HG03280 (cell line): Measurements from ENCODE around the gene RIN3.

Source experiments
- ATAC-seq: cut with Tn5 transposase; IDR thresholded peaks from one replicate; pipeline ENCODE4 v1.9.1; 2021; ENCODE audit warnings: mild to moderate bottlenecking, moderate library complexity; ENCODE audit not compliant: unreplicated experiment

The RIN3 gene

DNA sequence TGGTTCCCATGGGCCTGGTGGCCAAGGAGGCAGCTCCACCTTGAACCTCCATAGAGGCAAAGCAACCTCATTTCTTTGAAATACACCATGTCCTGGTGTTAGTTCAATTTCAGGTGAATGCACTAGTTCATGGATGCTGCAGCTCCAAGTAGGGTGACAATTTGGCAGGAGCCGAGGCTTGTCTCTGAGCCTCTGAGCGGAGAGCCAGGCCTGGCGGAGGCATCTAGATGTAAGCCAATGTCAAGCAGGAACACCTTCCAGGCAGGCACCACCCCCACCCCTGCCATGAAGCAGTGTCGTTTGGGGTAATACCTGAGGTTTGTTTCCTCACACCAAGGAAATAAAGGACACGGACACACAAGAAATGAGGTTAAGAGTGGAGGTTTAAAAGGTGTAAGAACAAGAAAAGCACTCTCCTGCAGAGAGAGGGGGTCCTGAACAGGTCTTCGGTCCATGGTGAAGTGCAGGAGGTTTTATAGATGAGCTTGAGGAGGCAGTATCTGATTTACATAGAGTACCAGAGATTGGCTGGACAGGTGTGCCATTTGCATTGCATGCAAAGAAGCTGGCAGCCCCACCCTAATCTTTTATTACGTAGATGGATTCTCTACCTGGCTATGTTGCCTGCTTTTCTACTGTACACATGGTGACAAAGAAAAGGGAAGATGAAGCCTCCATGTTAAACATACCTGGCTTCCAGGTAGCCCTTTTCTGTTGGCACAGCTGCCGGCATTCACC lies 60.3 kb downstream of the RIN3 start:
- ATAC-seq, result no peak

GRCh38 chr14:92575061-92575747 lies 61.6 kb downstream of the RIN3 start:
- no peak for ATAC-seq

GRCh38 chr14:92575748-92576303 lies 62.2 kb downstream of the RIN3 start:
- ATAC-seq, result no peak

- peak; percentile 86 for ATAC-seq
Measured at GRCh38 chr14:92577321-92577742, 63.8 kb downstream of the RIN3 start.

DNA sequence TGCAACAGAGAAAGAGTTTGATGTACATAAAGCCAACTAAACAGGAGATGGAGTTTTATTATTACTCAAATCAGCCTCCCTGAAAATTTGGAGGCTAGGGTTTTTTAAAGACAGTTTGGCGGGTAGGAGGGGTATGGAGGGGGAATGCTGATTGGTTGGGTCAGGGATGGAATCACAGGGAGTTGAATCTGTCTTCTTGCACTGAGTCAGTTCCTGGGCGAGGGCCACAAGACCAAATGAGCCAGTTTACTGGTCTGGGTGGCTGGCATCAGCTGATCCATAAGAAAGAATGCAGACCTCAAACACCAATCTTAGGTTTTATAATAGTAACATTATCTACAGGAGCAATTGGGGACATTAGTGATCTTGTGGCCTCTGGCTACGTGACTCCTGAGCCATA lies 64.9 kb downstream of the RIN3 start:
- ATAC-seq, result no peak

DNA sequence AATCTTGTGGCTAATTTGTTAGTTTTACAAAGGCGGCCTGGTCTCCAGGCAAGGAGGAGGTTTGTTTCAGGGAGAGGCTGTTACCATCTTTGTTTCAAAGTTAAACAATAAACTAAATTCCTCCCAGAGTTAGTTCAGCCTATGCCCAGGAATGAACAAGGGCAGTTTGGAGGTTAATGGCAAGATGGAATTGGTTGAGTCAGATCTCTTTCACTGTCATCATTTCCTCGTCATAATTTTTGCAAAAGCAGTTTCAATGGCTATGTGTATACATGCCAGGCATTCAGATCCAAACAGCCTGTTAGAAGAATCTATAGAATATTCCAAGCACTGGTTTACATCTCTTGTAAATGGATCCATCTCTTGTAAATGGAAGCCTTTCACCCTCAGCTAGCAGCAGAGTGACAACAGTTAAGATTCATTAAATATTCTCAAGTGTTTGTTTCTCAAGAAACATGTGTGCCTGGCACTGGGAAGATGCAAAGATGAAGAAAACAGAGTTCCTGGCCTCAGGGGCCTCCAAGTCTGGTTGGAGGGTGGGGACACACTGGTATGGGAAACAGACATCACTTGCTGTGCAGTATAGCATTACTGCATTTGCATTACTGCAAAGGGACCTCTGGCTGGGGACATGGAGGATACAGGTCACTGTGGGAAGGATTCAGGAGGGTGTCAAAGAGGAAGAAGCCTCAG lies 65.8 kb downstream of the RIN3 start:
- no peak for ATAC-seq

GRCh38 chr14:92581206-92581605 lies 67.6 kb downstream of the RIN3 start:
- ATAC-seq, result no peak

GRCh38 chr14:92581966-92582566 lies 68.5 kb downstream of the RIN3 start:
- no peak for ATAC-seq

DNA sequence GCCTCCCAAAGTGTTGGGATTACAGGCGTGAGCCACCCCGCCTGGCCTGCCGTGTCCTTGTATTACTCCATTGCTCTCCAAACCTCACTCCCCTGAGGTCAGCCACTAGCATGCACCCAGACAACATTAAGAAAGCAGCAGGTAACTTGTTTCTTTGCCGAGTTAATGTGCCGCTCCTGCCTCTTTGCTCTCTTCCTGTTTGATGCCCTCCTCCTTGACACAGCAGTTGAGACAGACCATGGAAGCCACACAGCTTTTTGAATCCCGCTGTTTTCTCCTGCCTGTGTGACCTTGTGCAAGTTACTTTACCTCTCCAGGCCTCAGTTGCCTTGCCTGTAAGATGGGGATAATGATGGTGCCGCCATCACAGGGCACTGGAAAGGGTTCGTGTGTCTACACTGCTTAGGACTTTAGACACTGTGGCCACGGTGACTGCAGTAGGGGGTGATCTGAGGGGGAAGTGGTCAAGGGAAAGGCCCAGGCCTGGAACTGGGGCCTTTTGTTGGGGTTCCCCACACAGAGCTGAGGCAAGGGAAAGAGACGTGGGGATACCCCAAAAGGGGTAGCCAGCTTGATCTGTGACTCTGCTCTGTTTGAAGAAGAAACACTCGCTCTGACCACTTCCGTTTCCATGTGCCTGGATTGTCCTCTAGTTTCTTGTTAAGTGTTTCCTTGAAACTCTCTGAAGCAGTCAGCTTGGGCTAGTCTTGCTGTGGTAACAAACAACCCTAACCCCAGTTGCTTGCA lies 69.3 kb downstream of the RIN3 start:
- peak; percentile 49 for ATAC-seq

- no peak for ATAC-seq
Measured at GRCh38 chr14:92584220-92584619, 70.6 kb downstream of the RIN3 start.

- no peak for ATAC-seq
Measured at GRCh38 chr14:92584816-92585215, 71.2 kb downstream of the RIN3 start.

- ATAC-seq, result no peak
Measured at GRCh38 chr14:92585981-92586937, 72.7 kb downstream of the RIN3 start.

DNA sequence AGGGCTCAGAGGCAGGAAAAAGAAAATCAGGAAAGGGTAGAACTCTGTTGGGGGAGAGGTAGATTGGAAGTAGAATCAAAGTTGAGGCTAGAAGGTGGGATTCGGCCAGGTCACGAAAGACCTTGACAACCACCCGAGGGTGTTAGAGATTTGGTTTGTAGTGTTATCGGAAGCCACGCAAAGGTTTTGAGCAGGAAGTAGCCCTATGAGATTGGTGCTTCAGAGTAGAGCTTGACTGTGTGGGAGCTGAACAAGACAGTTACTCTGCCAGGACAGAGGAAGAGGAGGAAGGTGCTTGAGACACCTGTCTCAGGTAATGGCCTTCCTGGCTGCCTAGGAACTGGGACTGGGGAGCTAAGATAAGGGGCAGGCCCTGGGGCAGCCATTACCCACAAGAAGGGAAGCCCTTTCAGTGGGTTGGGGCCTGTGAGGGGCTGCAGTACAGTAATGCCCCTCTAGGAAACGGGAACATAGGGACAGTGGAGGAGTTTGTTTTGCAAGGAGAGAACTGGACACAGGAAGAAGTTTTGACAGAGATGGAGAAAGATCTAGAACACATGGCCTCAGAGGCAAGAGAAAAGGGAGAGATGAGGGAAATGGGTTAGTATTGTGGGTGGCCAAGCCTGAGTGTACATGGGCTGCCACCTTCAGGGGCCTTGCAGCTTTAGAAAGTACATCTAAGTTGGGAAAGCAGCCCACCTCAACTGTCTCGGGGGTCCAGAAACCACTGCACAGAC lies 73.5 kb downstream of the RIN3 start:
- ATAC-seq, result no peak

GRCh38 chr14:92587700-92588085 lies 74.1 kb downstream of the RIN3 start:
- no peak for ATAC-seq

- no peak for ATAC-seq
Measured at GRCh38 chr14:92589213-92589852, 75.8 kb downstream of the RIN3 start.

DNA sequence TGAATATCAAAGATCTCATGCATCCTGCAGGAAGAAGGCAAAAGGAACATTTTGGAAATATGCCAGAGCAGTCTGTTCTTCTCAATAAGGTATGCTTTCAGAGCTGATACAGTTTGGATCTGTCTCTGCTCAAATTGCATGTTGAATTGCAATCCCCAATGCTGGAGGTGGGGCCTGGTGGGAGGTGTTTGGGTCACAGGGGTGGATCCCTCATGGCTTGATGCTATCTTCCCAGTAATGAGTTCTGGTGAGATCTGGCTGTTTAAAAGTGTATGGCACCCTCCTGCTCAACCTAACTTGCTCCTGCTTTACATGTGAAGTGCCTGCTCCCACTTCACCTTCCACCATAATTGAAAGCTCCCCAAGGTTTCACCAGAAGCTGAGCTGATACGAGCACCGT lies 76.6 kb downstream of the RIN3 start:
- no peak for ATAC-seq

GRCh38 chr14:92590941-92591340 lies 77.4 kb downstream of the RIN3 start:
- no peak for ATAC-seq

GRCh38 chr14:92591346-92591745 lies 77.8 kb downstream of the RIN3 start:
- no peak for ATAC-seq
